Activated T-cell treated with anti-CD3 and anti-CD28 coated beads, Interleukin-2, amount 50 U/mL, for 72 hours (primary cell): ENCODE data around the gene EVC2. TPM values are rescaled to one million over a fixed set of nuclear protein-coding genes. Genes with fewer than 3 reads are reported as not detected.

Experiments
- total RNA-seq, 2 donors: library from RNA; stranded (reverse); gene quantifications; one replicate each; pipeline ENCODE4 v1.2.3, GENCODE V29; 2022

EVC2 gene
- total RNA-seq, 2 donors from 2014 or later = 0.46 to 2.2 TPM

Other genes with a start within 250 kb of the EVC2 start
- 1 to 10 TPM in 1 of 2 donors, under 1 TPM in 1; 0.60 to 3.5 TPM for gene EVC, start 2.6 kb upstream of the EVC2 start, total RNA-seq
- gene CRMP1, start 184.5 kb upstream of the EVC2 start, total RNA-seq = not detected